WTC11 (cell line): ENCODE results near the gene CD8A. TPM values are rescaled to one million over a fixed set of nuclear protein-coding genes. Genes with fewer than 3 reads are reported as not detected.

Experiments used
- ATAC-seq: fragments of 200-7000 bp; cut with Tn5 transposase; 2 replicates; pipeline ENCODE4 v1.10.0; 2021; ENCODE audit warnings: mild to moderate bottlenecking, moderate library complexity
- CTCF ChIA-PET: fragments of 300-600 bp; sonication (Branson Sonifier 250); formaldehyde crosslinking; loops from one replicate; lab custom pipeline; 2021; ENCODE audit warnings: antibody characterized with exemption; lab: Charles Lee
- POLR2A ChIA-PET: fragments of 350-600 bp; sonication (Branson Sonifier 250); formaldehyde crosslinking; loops from one replicate; lab custom pipeline; 2021; ENCODE audit warnings: antibody characterized with exemption; lab: Charles Lee
- DNase-seq: peaks from one replicate; pipeline ENCODE4 v3.0.0; 2021; ENCODE audit warnings: low spot score
- H3K27ac Mint-ChIP-seq: 2 replicates; pipeline ENCODE4 v1.8.0; 2021; ENCODE audit warnings: mixed read lengths
- H3K27me3 Mint-ChIP-seq: 2 replicates; pipeline ENCODE4 v1.8.0; 2021; ENCODE audit warnings: low read depth, mild to moderate bottlenecking, moderate library complexity, mixed read lengths
- H3K36me3 Mint-ChIP-seq: 2 replicates; pipeline ENCODE4 v1.8.0; 2021; ENCODE audit warnings: mixed read lengths
- H3K4me1 Mint-ChIP-seq: 2 replicates; pipeline ENCODE4 v1.8.0; 2022; ENCODE audit warnings: mixed read lengths
- H3K4me3 Mint-ChIP-seq: 2 replicates; pipeline ENCODE4 v1.8.0; 2021; ENCODE audit warnings: mild to moderate bottlenecking, moderate library complexity, mixed read lengths
- H3K9me3 Mint-ChIP-seq: 2 replicates; pipeline ENCODE4 v1.8.0; 2021; ENCODE audit warnings: mixed read lengths
- AFF4 ChIP-seq: sonication (generic); formaldehyde crosslinking; IDR thresholded peaks from 2 replicates; pipeline ENCODE4 v1.8.1; 2023; ENCODE audit warnings: mild to moderate bottlenecking, missing genetic modification reagents, borderline replicate concordance
- AR ChIP-seq: fragments of 250-450 bp; sonication (Bioruptor Pico); IDR thresholded peaks from 2 replicates; pipeline ENCODE4 v1.9.0; 2021; ENCODE audit warnings: mild to moderate bottlenecking
- ARID4B ChIP-seq: sonication (generic); formaldehyde crosslinking; IDR thresholded peaks from 2 replicates; pipeline ENCODE4 v1.8.0; 2023; ENCODE audit warnings: missing genetic modification reagents, mild to moderate bottlenecking, borderline replicate concordance
- ATF1 ChIP-seq: sonication (generic); formaldehyde crosslinking; IDR thresholded peaks from 2 replicates; pipeline ENCODE4 v1.8.1; 2023; ENCODE audit warnings: mild to moderate bottlenecking, moderate library complexity, missing genetic modification reagents
- ETV6 ChIP-seq: sonication (generic); formaldehyde crosslinking; IDR thresholded peaks from 2 replicates; pipeline ENCODE4 v1.8.1; 2022; ENCODE audit warnings: mild to moderate bottlenecking, missing genetic modification reagents
- NFATC4 ChIP-seq: fragments of 250-450 bp; sonication (Bioruptor Pico); IDR thresholded peaks from 2 replicates; pipeline ENCODE4 v1.9.0; 2021; ENCODE audit warnings: mild to moderate bottlenecking
- NR1H2 ChIP-seq: sonication (generic); formaldehyde crosslinking; IDR thresholded peaks from 2 replicates; pipeline ENCODE4 v1.9.0; 2021; ENCODE audit warnings: mild to moderate bottlenecking, moderate library complexity, missing genetic modification reagents
- STAT6 ChIP-seq: sonication (generic); formaldehyde crosslinking; conservative IDR thresholded peaks from 2 replicates; pipeline ENCODE4 v1.8.1; 2023; ENCODE audit warnings: mild to moderate bottlenecking, low read depth, missing genetic modification reagents, moderate library complexity
- ZNF425 ChIP-seq: fragments of 250-450 bp; sonication (Bioruptor Pico); conservative IDR thresholded peaks from 2 replicates; pipeline ENCODE4 v1.9.0; 2021; ENCODE audit warnings: mild to moderate bottlenecking
- ZNF512 ChIP-seq: sonication (generic); formaldehyde crosslinking; IDR thresholded peaks from 2 replicates; pipeline ENCODE4 v1.8.1; 2022; ENCODE audit warnings: missing genetic modification reagents, borderline replicate concordance
- ZNF532 ChIP-seq: fragments of 250-450 bp; sonication (Bioruptor Pico); IDR thresholded peaks from 2 replicates; pipeline ENCODE4 v1.9.0; 2021; ENCODE audit warnings: mild to moderate bottlenecking, borderline replicate concordance
- total RNA-seq: library from RNA; stranded (reverse); gene quantifications from 3 replicates; pipeline ENCODE4 v1.2.3, GENCODE V29; 2021

The CD8A gene
- total RNA-seq, 1 experiment from 2014 or later, result 0.44 TPM

- no peak for TF ChIP-seq AFF4 (CRISPR knock-in tag)
Observed at GRCh38 chr2:86833315-86833714, 42.6 kb upstream of the CD8A start (continued).

GRCh38 chr2:86832334-86833096 lies 41.8 kb upstream of the CD8A start:
- no peaks in the 10 kb centered on the region for H3K9me3 Mint-ChIP-seq
- H3K27ac Mint-ChIP-seq, result no peak overlapping the region
- no peak for TF ChIP-seq NR1H2 (CRISPR knock-in tag)
- no peak for TF ChIP-seq ZNF425 (CRISPR knock-in tag)
- no peak for TF ChIP-seq ETV6 (CRISPR knock-in tag)
- TF ChIP-seq ZNF512 (CRISPR knock-in tag), result no peak
- no peak for TF ChIP-seq NFATC4 (CRISPR knock-in tag)
- no peak for TF ChIP-seq ZNF532
- TF ChIP-seq AR (CRISPR knock-in tag), result no peak
- TF ChIP-seq STAT6, result no peak
- TF ChIP-seq ATF1 (CRISPR knock-in tag), result no peak
- no peak for TF ChIP-seq ARID4B

More at GRCh38 chr2:86832334-86833096, 41.8 kb upstream of the CD8A start:
- no peak for ATAC-seq
- Mint-ChIP-seq H3K4me3 (no peak overlapping the region), H3K4me1 (peaks cover 29% of the 10 kb centered on the region), H3K36me3 (no peaks in the 10 kb centered on the region), H3K27me3 (no peaks in the 10 kb centered on the region)
- ChIA-PET POLR2A (no interaction called here), CTCF (no interaction called here)
- DNase-seq, result no peak
